GM23338 (cell line): ENCODE data around the gene DACH1. TPM values are rescaled to one million over a fixed set of nuclear protein-coding genes. Genes with fewer than 3 reads are reported as not detected.

Source experiments
- ATAC-seq: fragments of 200-7000 bp; cut with Tn5 transposase; 3 replicates; pipeline ENCODE4 v1.9.1; 2020
- DNase-seq: peaks from one replicate; pipeline ENCODE4 v3.0.0-alpha.2; 2015; ENCODE audit warnings: low spot score
- H2AFZ ChIP-seq: fragments of 200-600 bp; sonication (generic); 2 replicates; pipeline ENCODE4 v1.8.0; 2016; ENCODE audit warnings: antibody characterized with exemption, mild to moderate bottlenecking, moderate library complexity
- H3F3A ChIP-seq: fragments of 200-600 bp; sonication (generic); replicated peaks from 2 replicates; pipeline ENCODE4 v1.8.0; 2017; ENCODE audit warnings: antibody characterized with exemption, mixed run types, low read depth
- H3K27ac ChIP-seq: fragments of 200-600 bp; sonication (generic); 2 replicates; pipeline ENCODE4 v1.6.1; 2016; ENCODE audit warnings: low read depth
- H3K27me3 ChIP-seq: fragments of 200-600 bp; sonication (generic); 2 replicates; pipeline ENCODE4 v1.8.0; 2016; ENCODE audit warnings: mild to moderate bottlenecking, mixed run types, moderate library complexity; ENCODE audit not compliant: insufficient read depth
- H3K36me3 ChIP-seq: fragments of 200-600 bp; sonication (generic); 2 replicates; pipeline ENCODE4 v1.8.0; 2016; ENCODE audit warnings: mild to moderate bottlenecking; ENCODE audit not compliant: insufficient read depth
- H3K4me1 ChIP-seq: fragments of 200-600 bp; sonication (generic); 2 replicates; pipeline ENCODE4 v1.8.0; 2016; ENCODE audit warnings: mild to moderate bottlenecking, moderate library complexity; ENCODE audit not compliant: insufficient read depth
- H3K4me2 ChIP-seq: fragments of 200-600 bp; sonication (generic); 2 replicates; pipeline ENCODE4 v1.7.1; 2017; ENCODE audit warnings: mixed run types
- H3K4me3 ChIP-seq: fragments of 200-600 bp; sonication (generic); 2 replicates; pipeline ENCODE4 v1.6.1; 2016; ENCODE audit warnings: mixed run types
- H3K79me2 ChIP-seq: fragments of 200-600 bp; sonication (generic); replicated peaks from 2 replicates; pipeline ENCODE4 v1.8.0; 2017; ENCODE audit warnings: mild to moderate bottlenecking; ENCODE audit not compliant: insufficient read depth
- H3K9me2 ChIP-seq: fragments of 200-600 bp; sonication (generic); 2 replicates; pipeline ENCODE4 v1.8.0; 2017; ENCODE audit not compliant: insufficient read depth
- H4K20me1 ChIP-seq: fragments of 200-600 bp; sonication (generic); replicated peaks from 2 replicates; pipeline ENCODE4 v1.8.0; 2017; ENCODE audit warnings: mild to moderate bottlenecking; ENCODE audit not compliant: insufficient read depth
- H3K27ac Mint-ChIP-seq: 2 replicates; pipeline ENCODE4 v1.8.0; 2020; ENCODE audit warnings: inconsistent platforms, mild to moderate bottlenecking, moderate library complexity, mixed read lengths
- H3K27me3 Mint-ChIP-seq: 3 replicates; pipeline ENCODE4 v1.8.0; 2022; ENCODE audit warnings: low read depth, mild to moderate bottlenecking, moderate library complexity, mixed read lengths, inconsistent platforms; ENCODE audit not compliant: insufficient read depth, poor library complexity
- H3K36me3 Mint-ChIP-seq: 3 replicates; pipeline ENCODE4 v1.8.0; 2021; ENCODE audit warnings: low read depth, mild to moderate bottlenecking, inconsistent platforms, moderate library complexity, mixed read lengths
- H3K4me1 Mint-ChIP-seq: 3 replicates; pipeline ENCODE4 v1.8.0; 2020; ENCODE audit warnings: mild to moderate bottlenecking, inconsistent platforms, mixed read lengths
- H3K4me3 Mint-ChIP-seq: 3 replicates; pipeline ENCODE4 v1.8.0; 2021; ENCODE audit warnings: moderate library complexity, mild to moderate bottlenecking, inconsistent platforms, mixed read lengths
- H3K9me3 Mint-ChIP-seq: 3 replicates; pipeline ENCODE4 v1.8.0; 2020; ENCODE audit warnings: moderate library complexity, mild to moderate bottlenecking, inconsistent platforms, mixed read lengths
- CREB1 ChIP-seq: fragments of 250-450 bp; sonication (Bioruptor Pico); IDR thresholded peaks from 2 replicates; pipeline ENCODE4 v1.5.0; 2020; ENCODE audit warnings: low read depth, mild to moderate bottlenecking, moderate library complexity
- EZH2phosphoT487 ChIP-seq: fragments of 200-600 bp; sonication (generic); IDR thresholded peaks from one replicate; pipeline ENCODE4 v1.8.1; 2018; ENCODE audit warnings: antibody characterized with exemption; ENCODE audit not compliant: unreplicated experiment
- POLR2AphosphoS5 ChIP-seq: IDR thresholded peaks from 2 replicates; pipeline ENCODE4 v1.6.1; 2016; ENCODE audit warnings: antibody characterized with exemption, low read depth
- ZNF114 ChIP-seq: fragments of 250-450 bp; sonication (Bioruptor Pico); IDR thresholded peaks from 2 replicates; pipeline ENCODE4 v1.5.0; 2020; ENCODE audit warnings: mild to moderate bottlenecking, moderate library complexity
- polyA plus RNA-seq: library from polyadenylated mRNA; unstranded; fragments of >200 nt; fragmentation: Nextera tagmentation; extraction: Ambion mirVana; gene quantifications from 2 replicates; pipeline ENCODE4 v1.2.1, GENCODE V29; 2016
- total RNA-seq: library from RNA; depleted of rRNA; stranded (reverse); fragments of >200 nt; shearing (Covaris generic); gene quantifications from 2 replicates; pipeline ENCODE4 v1.2.3, GENCODE V29; 2014
- TF ChIP-seq, protein P1 (sequence below): IDR thresholded peaks from one replicate; pipeline ENCODE4 v1.6.1; 2018; ENCODE audit warnings: antibody characterized with exemption; ENCODE audit not compliant: unreplicated experiment
- TF ChIP-seq, protein P2 (sequence below): IDR thresholded peaks from 2 replicates; pipeline ENCODE4 v1.6.1; 2016; ENCODE audit warnings: antibody characterized with exemption
- TF ChIP-seq, protein P3 (sequence below): fragments of 250-450 bp; sonication (Bioruptor Pico); IDR thresholded peaks from 2 replicates; pipeline ENCODE4 v1.5.0; 2020; ENCODE audit warnings: mild to moderate bottlenecking, moderate library complexity

DACH1 gene
- total and polyA plus RNA-seq, 2 experiments from 2014 or later, result 0.45 to 0.57 TPM

DNA sequence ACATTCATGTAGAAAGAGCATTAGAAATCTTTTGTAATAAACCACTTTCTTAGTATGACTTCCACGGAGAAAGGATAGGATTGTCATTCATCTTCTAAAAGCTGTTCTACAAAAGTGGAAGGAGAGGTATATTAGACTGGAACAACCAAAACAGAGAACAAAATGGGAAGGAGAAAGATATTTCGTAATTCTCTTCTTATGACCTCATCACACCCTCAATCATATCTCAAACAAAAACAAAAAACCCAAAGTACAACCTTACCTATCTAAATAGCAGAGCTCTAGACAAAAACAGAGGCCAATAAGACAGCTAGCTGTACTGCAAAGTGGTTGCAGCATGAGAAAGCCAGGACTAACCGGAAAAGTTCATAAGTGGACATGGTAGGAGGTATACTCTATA is 46.3 kb downstream of the DACH1 start:
- ATAC-seq (no peak), DNase-seq (no peak)
- Mint-ChIP-seq H3K9me3 (no peaks in the 10 kb centered on the region), H3K27me3 (peaks cover 1% of the 10 kb centered on the region), H3K27ac (no peak overlapping the region), H3K4me1 (no peaks in the 10 kb centered on the region), H3K36me3 (no peaks in the 10 kb centered on the region), H3K4me3 (no peak overlapping the region)
- H4K20me1 ChIP-seq, result no peaks in the 10 kb centered on the region
- no peaks in the 10 kb centered on the region for H3K36me3 ChIP-seq
- H3K9me2 ChIP-seq, result no peaks in the 10 kb centered on the region
- no peak overlapping the region for H3K4me2 ChIP-seq
- no peak overlapping the region for H2AFZ ChIP-seq
- H3K79me2 ChIP-seq, result no peaks in the 10 kb centered on the region
- no peak overlapping the region for H3K4me3 ChIP-seq
- H3K27me3 ChIP-seq, result no peaks in the 10 kb centered on the region
- H3K27ac ChIP-seq, result no peak overlapping the region
- TF ChIP-seq, protein P1, sequence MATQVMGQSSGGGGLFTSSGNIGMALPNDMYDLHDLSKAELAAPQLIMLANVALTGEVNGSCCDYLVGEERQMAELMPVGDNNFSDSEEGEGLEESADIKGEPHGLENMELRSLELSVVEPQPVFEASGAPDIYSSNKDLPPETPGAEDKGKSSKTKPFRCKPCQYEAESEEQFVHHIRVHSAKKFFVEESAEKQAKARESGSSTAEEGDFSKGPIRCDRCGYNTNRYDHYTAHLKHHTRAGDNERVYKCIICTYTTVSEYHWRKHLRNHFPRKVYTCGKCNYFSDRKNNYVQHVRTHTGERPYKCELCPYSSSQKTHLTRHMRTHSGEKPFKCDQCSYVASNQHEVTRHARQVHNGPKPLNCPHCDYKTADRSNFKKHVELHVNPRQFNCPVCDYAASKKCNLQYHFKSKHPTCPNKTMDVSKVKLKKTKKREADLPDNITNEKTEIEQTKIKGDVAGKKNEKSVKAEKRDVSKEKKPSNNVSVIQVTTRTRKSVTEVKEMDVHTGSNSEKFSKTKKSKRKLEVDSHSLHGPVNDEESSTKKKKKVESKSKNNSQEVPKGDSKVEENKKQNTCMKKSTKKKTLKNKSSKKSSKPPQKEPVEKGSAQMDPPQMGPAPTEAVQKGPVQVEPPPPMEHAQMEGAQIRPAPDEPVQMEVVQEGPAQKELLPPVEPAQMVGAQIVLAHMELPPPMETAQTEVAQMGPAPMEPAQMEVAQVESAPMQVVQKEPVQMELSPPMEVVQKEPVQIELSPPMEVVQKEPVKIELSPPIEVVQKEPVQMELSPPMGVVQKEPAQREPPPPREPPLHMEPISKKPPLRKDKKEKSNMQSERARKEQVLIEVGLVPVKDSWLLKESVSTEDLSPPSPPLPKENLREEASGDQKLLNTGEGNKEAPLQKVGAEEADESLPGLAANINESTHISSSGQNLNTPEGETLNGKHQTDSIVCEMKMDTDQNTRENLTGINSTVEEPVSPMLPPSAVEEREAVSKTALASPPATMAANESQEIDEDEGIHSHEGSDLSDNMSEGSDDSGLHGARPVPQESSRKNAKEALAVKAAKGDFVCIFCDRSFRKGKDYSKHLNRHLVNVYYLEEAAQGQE, result no peak
- TF ChIP-seq, protein P2, sequence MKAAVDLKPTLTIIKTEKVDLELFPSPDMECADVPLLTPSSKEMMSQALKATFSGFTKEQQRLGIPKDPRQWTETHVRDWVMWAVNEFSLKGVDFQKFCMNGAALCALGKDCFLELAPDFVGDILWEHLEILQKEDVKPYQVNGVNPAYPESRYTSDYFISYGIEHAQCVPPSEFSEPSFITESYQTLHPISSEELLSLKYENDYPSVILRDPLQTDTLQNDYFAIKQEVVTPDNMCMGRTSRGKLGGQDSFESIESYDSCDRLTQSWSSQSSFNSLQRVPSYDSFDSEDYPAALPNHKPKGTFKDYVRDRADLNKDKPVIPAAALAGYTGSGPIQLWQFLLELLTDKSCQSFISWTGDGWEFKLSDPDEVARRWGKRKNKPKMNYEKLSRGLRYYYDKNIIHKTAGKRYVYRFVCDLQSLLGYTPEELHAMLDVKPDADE, result no peak
- TF ChIP-seq POLR2AphosphoS5, result no peak
- TF ChIP-seq EZH2phosphoT487, result no peak
- no peak for TF ChIP-seq CREB1
- TF ChIP-seq ZNF114 (CRISPR knock-in tag), result no peak
- TF ChIP-seq, protein P3, sequence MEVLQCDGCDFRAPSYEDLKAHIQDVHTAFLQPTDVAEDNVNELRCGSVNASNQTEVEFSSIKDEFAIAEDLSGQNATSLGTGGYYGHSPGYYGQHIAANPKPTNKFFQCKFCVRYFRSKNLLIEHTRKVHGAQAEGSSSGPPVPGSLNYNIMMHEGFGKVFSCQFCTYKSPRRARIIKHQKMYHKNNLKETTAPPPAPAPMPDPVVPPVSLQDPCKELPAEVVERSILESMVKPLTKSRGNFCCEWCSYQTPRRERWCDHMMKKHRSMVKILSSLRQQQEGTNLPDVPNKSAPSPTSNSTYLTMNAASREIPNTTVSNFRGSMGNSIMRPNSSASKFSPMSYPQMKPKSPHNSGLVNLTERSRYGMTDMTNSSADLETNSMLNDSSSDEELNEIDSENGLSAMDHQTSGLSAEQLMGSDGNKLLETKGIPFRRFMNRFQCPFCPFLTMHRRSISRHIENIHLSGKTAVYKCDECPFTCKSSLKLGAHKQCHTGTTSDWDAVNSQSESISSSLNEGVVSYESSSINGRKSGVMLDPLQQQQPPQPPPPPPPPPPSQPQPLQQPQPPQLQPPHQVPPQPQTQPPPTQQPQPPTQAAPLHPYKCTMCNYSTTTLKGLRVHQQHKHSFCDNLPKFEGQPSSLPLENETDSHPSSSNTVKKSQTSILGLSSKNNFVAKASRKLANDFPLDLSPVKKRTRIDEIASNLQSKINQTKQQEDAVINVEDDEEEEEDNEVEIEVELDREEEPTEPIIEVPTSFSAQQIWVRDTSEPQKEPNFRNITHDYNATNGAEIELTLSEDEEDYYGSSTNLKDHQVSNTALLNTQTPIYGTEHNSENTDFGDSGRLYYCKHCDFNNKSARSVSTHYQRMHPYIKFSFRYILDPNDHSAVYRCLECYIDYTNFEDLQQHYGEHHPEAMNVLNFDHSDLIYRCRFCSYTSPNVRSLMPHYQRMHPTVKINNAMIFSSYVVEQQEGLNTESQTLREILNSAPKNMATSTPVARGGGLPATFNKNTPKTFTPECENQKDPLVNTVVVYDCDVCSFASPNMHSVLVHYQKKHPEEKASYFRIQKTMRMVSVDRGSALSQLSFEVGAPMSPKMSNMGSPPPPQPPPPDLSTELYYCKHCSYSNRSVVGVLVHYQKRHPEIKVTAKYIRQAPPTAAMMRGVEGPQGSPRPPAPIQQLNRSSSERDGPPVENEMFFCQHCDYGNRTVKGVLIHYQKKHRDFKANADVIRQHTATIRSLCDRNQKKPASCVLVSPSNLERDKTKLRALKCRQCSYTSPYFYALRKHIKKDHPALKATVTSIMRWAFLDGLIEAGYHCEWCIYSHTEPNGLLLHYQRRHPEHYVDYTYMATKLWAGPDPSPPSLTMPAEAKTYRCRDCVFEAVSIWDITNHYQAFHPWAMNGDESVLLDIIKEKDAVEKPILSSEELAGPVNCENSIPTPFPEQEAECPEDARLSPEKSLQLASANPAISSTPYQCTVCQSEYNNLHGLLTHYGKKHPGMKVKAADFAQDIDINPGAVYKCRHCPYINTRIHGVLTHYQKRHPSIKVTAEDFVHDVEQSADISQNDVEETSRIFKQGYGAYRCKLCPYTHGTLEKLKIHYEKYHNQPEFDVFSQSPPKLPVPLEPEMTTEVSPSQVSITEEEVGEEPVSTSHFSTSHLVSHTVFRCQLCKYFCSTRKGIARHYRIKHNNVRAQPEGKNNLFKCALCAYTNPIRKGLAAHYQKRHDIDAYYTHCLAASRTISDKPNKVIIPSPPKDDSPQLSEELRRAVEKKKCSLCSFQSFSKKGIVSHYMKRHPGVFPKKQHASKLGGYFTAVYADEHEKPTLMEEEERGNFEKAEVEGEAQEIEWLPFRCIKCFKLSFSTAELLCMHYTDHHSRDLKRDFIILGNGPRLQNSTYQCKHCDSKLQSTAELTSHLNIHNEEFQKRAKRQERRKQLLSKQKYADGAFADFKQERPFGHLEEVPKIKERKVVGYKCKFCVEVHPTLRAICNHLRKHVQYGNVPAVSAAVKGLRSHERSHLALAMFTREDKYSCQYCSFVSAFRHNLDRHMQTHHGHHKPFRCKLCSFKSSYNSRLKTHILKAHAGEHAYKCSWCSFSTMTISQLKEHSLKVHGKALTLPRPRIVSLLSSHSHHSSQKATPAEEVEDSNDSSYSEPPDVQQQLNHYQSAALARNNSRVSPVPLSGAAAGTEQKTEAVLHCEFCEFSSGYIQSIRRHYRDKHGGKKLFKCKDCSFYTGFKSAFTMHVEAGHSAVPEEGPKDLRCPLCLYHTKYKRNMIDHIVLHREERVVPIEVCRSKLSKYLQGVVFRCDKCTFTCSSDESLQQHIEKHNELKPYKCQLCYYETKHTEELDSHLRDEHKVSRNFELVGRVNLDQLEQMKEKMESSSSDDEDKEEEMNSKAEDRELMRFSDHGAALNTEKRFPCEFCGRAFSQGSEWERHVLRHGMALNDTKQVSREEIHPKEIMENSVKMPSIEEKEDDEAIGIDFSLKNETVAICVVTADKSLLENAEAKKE (CRISPR knock-in tag), result no peak
- no peaks in the 10 kb centered on the region for H3K4me1 ChIP-seq
- no peaks in the 10 kb centered on the region for H3F3A ChIP-seq
